Fibroblast of villous mesenchyme (primary cell): ENCODE data around the gene SLC27A1. TPM values are rescaled to one million over a fixed set of nuclear protein-coding genes. Genes with fewer than 3 reads are reported as not detected.

Experiments used
- DNase-seq: peaks from one replicate; pipeline ENCODE4 v3.0.0-alpha.2; 2010; ENCODE audit warnings: low read depth
- H3K4me3 ChIP-seq: 2 replicates; pipeline ENCODE4 v1.5.1; 2011; ENCODE audit warnings: low read depth, mild to moderate bottlenecking, low read length
- total RNA-seq: library from RNA; depleted of rRNA; stranded (reverse); fragments of >200 nt; gene quantifications from 2 replicates; pipeline ENCODE4 v1.2.3, GENCODE V29; 2012
- TF ChIP-seq, protein P1 (sequence below): IDR thresholded peaks from 2 replicates; pipeline ENCODE4 v1.5.1; 2012; ENCODE audit warnings: low read depth, mild to moderate bottlenecking, low read length; ENCODE audit not compliant: insufficient read depth

Gene SLC27A1
- total RNA-seq, 1 donor: 10.8 TPM

DNA sequence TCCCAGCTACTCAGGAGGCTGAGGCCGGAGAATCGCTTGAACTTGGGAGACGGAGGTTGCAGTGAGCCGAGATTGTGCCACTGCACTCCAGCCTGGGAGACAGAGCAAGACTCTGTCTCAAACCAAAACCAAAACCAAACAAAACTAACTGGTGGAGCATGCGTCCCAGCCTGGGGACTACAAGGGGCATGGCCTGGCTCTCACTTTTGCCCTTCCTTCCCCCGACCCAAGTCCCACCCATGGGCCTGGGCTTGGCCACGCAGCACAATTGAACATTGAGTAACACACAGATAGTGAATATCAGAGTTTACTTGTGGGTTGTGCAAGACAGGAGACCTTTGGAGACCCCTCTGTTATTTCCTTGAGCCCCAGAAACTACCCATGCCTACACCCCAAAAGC, 35.1 kb upstream of the SLC27A1 start:
- TF ChIP-seq, protein P1, sequence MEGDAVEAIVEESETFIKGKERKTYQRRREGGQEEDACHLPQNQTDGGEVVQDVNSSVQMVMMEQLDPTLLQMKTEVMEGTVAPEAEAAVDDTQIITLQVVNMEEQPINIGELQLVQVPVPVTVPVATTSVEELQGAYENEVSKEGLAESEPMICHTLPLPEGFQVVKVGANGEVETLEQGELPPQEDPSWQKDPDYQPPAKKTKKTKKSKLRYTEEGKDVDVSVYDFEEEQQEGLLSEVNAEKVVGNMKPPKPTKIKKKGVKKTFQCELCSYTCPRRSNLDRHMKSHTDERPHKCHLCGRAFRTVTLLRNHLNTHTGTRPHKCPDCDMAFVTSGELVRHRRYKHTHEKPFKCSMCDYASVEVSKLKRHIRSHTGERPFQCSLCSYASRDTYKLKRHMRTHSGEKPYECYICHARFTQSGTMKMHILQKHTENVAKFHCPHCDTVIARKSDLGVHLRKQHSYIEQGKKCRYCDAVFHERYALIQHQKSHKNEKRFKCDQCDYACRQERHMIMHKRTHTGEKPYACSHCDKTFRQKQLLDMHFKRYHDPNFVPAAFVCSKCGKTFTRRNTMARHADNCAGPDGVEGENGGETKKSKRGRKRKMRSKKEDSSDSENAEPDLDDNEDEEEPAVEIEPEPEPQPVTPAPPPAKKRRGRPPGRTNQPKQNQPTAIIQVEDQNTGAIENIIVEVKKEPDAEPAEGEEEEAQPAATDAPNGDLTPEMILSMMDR: no peak
- H3K4me3 ChIP-seq: no peak overlapping the region
- no peak for DNase-seq

DNA sequence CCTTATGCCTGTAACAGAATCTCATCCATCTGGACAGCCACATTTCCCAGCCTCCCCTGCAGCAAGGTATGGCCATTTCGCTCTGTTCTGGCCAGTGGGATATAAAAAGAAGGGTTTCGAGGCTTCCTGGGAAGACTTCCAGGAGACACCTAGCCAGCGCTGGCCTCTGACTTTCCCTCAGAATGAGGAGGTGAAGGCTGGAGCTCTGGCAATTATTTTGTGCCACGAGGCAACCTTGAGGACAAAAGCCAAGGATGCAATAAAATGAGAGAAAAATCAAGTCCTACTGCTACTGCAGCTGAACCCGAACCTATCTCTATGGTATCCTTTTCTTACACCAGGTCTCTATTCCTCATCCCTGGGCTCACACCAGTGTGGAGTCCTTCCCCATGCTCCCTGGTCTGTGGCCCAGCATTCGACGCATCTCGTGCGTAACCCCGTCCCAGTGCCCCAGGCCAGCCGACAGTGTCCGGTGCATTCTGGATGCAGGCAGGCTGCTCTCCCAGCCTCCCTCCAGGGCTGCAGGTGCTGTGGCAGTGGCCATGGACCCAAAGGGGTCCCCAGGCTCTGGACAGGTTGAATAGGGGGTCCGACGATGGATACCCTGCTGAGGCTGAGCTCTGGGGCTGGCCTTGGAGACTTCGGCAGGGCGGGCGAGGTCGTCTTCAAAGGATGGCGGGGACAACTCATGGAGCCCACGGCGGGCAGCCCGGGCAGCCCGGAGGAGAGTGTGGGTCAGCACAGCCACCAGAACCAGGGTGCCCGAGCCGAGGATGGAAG, 34.0 kb upstream of the SLC27A1 start:
- DNase-seq: no peak
- TF ChIP-seq, protein P1: no peak
- H3K4me3 ChIP-seq: no peak overlapping the region

DNA sequence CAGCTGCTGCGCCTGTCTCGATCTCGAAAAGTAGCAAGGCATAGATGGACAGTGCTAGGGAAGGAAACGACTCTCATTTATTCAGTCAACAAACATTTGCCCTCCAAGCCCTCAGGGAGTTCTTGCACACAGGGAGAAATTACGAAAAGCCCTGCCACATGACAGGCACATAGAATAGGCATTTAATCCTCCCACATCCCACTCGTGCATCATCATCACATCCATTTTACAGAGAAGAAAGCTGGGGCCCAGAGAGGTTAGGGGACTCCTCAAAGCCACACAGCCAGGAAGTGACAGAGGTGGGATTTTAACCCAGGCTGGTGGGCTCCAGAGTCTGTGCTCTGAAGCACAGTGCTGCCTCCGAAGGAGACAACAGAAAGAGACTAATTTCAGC, 33.5 kb upstream of the SLC27A1 start:
- no peak for DNase-seq

DNA sequence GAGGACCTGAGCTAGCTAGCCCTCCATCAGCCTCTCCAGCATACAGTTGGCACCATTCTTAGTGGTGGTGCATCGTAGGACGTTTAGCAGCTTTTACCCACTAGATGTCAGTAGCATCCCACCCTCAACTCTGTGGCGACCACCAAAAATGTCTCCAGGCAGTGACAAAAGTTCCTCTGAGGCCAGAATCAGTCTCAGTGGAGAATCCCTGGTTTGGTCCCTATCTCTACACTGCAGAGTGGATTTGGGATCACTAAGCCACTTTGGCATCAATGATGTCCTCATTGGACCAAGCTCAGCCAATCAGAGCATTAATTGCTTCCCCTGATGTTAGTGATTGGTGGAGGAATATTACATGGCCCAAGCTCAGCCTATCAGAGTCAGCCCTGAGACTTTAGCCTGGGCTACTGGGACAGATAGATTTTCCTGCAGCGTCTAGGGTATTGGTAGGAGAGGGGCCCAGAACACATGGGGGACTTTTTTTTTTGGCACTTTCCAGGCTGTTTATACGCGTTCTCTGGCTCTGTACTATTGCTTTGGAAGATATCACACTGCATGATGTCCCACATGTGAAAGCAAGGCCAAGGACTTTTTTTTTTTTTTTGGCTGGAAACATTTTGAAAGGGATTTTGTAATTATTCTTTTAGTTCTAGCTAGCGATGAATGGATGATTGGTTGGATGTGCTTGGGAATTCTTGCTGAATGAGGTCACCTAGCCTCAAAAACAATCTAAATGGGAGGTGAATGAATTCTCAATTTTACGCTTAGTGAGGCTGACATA, 28.9 kb upstream of the SLC27A1 start:
- H3K4me3 ChIP-seq: no peak overlapping the region
- TF ChIP-seq, protein P1: peak; percentile 33
- peak; percentile 8 for DNase-seq

More for the DNA sequence above, 33.5 kb upstream of the SLC27A1 start:
- H3K4me3 ChIP-seq: no peak overlapping the region
- TF ChIP-seq, protein P1: no peak

DNA sequence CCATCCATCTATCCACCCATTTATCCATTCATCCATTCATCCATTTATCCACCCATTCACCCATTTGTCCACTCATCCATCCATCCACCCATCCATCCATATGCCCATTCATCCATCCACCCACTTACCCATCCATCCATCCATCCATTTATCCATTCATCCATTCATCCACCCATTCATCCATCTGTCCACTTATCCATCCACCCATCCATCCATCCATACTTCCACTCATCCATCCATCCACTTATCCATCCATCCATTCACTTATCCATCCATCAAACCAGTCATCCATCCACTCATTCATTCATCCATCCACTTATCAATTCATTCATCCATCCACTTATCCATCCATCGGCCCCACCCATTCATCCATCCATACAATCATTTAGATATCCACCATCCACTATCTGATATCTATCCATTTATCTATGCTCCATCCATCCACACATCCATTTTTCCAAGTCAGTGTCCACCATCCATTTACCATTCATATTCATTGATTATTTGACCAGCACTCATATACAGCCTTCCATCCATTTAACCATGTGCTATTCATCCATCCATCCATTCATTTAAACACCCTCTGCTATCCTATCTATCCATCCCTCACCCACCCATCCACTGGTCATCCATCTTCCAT, 24.7 kb upstream of the SLC27A1 start:
- no peak overlapping the region for H3K4me3 ChIP-seq
- no peak for DNase-seq
- TF ChIP-seq, protein P1: no peak

DNA sequence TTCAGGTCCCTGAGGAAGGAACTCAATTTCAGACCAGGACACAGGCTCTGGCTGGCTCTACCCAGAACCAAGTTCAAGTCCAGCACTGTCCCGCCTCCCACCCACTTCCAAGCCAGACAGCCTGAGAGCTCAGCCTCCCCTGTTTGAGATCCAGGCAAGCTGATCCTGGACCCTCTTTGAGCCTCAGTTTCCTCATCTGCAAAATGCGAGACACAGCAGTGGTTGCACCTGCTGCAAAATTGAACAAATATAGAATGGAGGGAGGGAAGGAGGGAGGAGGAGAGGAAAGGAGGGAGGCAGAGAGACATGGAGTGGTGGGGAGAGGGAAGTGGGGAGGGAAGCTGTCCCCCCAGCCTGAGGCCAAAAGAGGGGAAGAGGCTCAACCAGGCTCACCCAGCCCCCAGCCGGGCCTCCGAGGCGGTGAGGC, 22.6 kb upstream of the SLC27A1 start:
- DNase-seq: no peak
- TF ChIP-seq, protein P1: no peak
- peak overlapping the region; percentile 15 for H3K4me3 ChIP-seq
